ENCODE results near the gene LIG1. TPM values are rescaled to one million over a fixed set of nuclear protein-coding genes. Genes with fewer than 3 reads are reported as not detected.

LIG1 gene
- total and polyA plus RNA-seq, 7 donors = 4.3 to 41.6 (median 11.4) TPM

GRCh38 chr19:48122421-48122820, 47.7 kb downstream of the LIG1 start:
- no peaks in the 10 kb centered on the region for H3K9me3 ChIP-seq
- DNase-seq = no peak
- no peak overlapping the region for H3K4me3 ChIP-seq
- H3K27me3 ChIP-seq = no peaks in the 10 kb centered on the region
- WGBS, 2 donors = 83 to 88% methylated on average over 14 of the region's 14 CpGs
- H3K4me1 ChIP-seq = no peaks in the 10 kb centered on the region
- H3K27ac ChIP-seq = peak overlapping the region in 1 of 4 donors; percentile 27
- TF ChIP-seq CTCF (IDR thresholded peaks at IDR 0.05) (no peak), EP300 (IDR thresholded peaks at IDR 0.05) (no peak), POLR2AphosphoS5 (IDR thresholded peaks at IDR 0.05) (no peak), POLR2A (IDR thresholded peaks at IDR 0.05) (no peak)
- peaks cover 0 to 3% (median 0%) of the 10 kb centered on the region in 4 donors for H3K36me3 ChIP-seq
- intact Hi-C loops (cut with DNase I) = no loop called here

- WGBS, 2 donors = 56 to 87% methylated on average over 10 of the region's 10 CpGs
- no peaks in the 10 kb centered on the region for H3K9me3 ChIP-seq
- H3K27ac ChIP-seq = peak overlapping the region in 1 of 4 donors; percentile 27
- intact Hi-C loops (cut with DNase I) = no loop called here
- TF ChIP-seq POLR2A (IDR thresholded peaks at IDR 0.05) (no peak), POLR2AphosphoS5 (IDR thresholded peaks at IDR 0.05) (no peak), CTCF (IDR thresholded peaks at IDR 0.05) (no peak), EP300 (IDR thresholded peaks at IDR 0.05) (no peak)
- H3K27me3 ChIP-seq = no peaks in the 10 kb centered on the region
- no peaks in the 10 kb centered on the region for H3K4me1 ChIP-seq
- H3K4me3 ChIP-seq = no peak overlapping the region
- no peak for DNase-seq
- H3K36me3 ChIP-seq = peaks cover 0 to 3% (median 0%) of the 10 kb centered on the region in 4 donors
These were observed 48.2 kb downstream of the LIG1 start for GRCh38 chr19:48121909-48122371.

GRCh38 chr19:48121066-48121465, 49.1 kb downstream of the LIG1 start:
- no peak for DNase-seq
- Histone ChIP-seq H3K27me3 (no peaks in the 10 kb centered on the region), H3K27ac (no peak overlapping the region), H3K9me3 (no peaks in the 10 kb centered on the region), H3K36me3 (peaks cover 0 to 3% (median 0%) of the 10 kb centered on the region in 4 donors), H3K4me1 (no peaks in the 10 kb centered on the region), H3K4me3 (no peak overlapping the region)
- no peak for TF ChIP-seq POLR2A (IDR thresholded peaks at IDR 0.05)
- TF ChIP-seq POLR2AphosphoS5 (IDR thresholded peaks at IDR 0.05) = no peak
- no peak for TF ChIP-seq EP300 (IDR thresholded peaks at IDR 0.05)
- TF ChIP-seq CTCF (IDR thresholded peaks at IDR 0.05) = no peak
- intact Hi-C loops (cut with DNase I) = no loop called here
- 95 to 96% methylated on average over 14 of the region's 14 CpGs for WGBS, 2 donors

- DNase-seq = no peak
- H3K9me3 ChIP-seq = no peaks in the 10 kb centered on the region
- H3K36me3 ChIP-seq = peaks cover 0 to 3% (median 0%) of the 10 kb centered on the region in 4 donors
- intact Hi-C loops (cut with DNase I) = no loop called here
- WGBS, 2 donors = 95 to 98% methylated on average over 2 of the region's 2 CpGs
- H3K27me3 ChIP-seq = no peaks in the 10 kb centered on the region
- H3K4me1 ChIP-seq = no peaks in the 10 kb centered on the region
- H3K27ac ChIP-seq = no peak overlapping the region
- TF ChIP-seq POLR2A (IDR thresholded peaks at IDR 0.05) (no peak), POLR2AphosphoS5 (IDR thresholded peaks at IDR 0.05) (no peak), EP300 (IDR thresholded peaks at IDR 0.05) (no peak), CTCF (IDR thresholded peaks at IDR 0.05) (no peak)
- H3K4me3 ChIP-seq = no peak overlapping the region
These were observed 49.6 kb downstream of the LIG1 start for GRCh38 chr19:48120505-48120904.

- Histone ChIP-seq H3K4me1 (no peaks in the 10 kb centered on the region), H3K9me3 (no peaks in the 10 kb centered on the region), H3K4me3 (no peak overlapping the region), H3K27me3 (no peaks in the 10 kb centered on the region), H3K27ac (no peak overlapping the region), H3K36me3 (peaks cover 0 to 3% (median 0%) of the 10 kb centered on the region in 4 donors)
- TF ChIP-seq POLR2AphosphoS5 (IDR thresholded peaks at IDR 0.05) = no peak
- no peak for TF ChIP-seq EP300 (IDR thresholded peaks at IDR 0.05)
- no peak for TF ChIP-seq CTCF (IDR thresholded peaks at IDR 0.05)
- TF ChIP-seq POLR2A (IDR thresholded peaks at IDR 0.05) = no peak
- no peak for DNase-seq
- WGBS, 2 donors = 86 to 90% methylated on average over 11 of the region's 11 CpGs
- intact Hi-C loops (cut with DNase I) = no loop called here
These were observed 52.0 kb downstream of the LIG1 start for GRCh38 chr19:48118131-48118517.

Measured in sigmoid colon (tissue), 7 donors.